HepG2 (cell line): ENCODE results near the gene DNAJB2. TPM values are rescaled to one million over a fixed set of nuclear protein-coding genes. Genes with fewer than 3 reads are reported as not detected.

Experiments used
- BORCS8-MEF2B ChIP-seq: sonication (generic); formaldehyde crosslinking; IDR thresholded peaks from 2 replicates; pipeline ENCODE4 v1.8.0; 2022; ENCODE audit warnings: mild to moderate bottlenecking, missing genetic modification reagents
- DBP ChIP-seq: sonication (generic); formaldehyde crosslinking; IDR thresholded peaks from 2 replicates; pipeline ENCODE4 v1.4.0; 2020; ENCODE audit warnings: missing genetic modification reagents; ENCODE audit errors: not compliant biosample characterization
- E2F5 ChIP-seq: sonication (generic); formaldehyde crosslinking; conservative IDR thresholded peaks from 2 replicates; pipeline ENCODE4 v1.4.0; 2020; ENCODE audit warnings: missing genetic modification reagents
- HINFP ChIP-seq: sonication (generic); formaldehyde crosslinking; IDR thresholded peaks from 2 replicates; pipeline ENCODE4 v1.4.0; 2020; ENCODE audit warnings: low read depth, mild to moderate bottlenecking, missing genetic modification reagents
- ISX ChIP-seq: sonication (generic); formaldehyde crosslinking; conservative IDR thresholded peaks from 2 replicates; pipeline ENCODE4 v1.5.0; 2020; ENCODE audit warnings: missing genetic modification reagents
- PATZ1 ChIP-seq: sonication (generic); formaldehyde crosslinking; IDR thresholded peaks from 2 replicates; pipeline ENCODE4 v1.4.0; 2020; ENCODE audit warnings: missing genetic modification reagents
- RFXANK ChIP-seq: IDR thresholded peaks from 2 replicates; pipeline ENCODE4 v1.6.1; 2016
- ZNF337 ChIP-seq: sonication (generic); formaldehyde crosslinking; IDR thresholded peaks from 2 replicates; pipeline ENCODE4 v1.5.1; 2020; ENCODE audit warnings: missing genetic modification reagents, low read depth, mild to moderate bottlenecking, borderline replicate concordance
- ZNF407 ChIP-seq: sonication (generic); formaldehyde crosslinking; IDR thresholded peaks from one replicate; pipeline ENCODE4 v1.5.1; 2020; ENCODE audit warnings: mild to moderate bottlenecking, missing genetic modification reagents; ENCODE audit errors: not compliant biosample characterization
- ZNF629 ChIP-seq: sonication (generic); formaldehyde crosslinking; conservative IDR thresholded peaks from 2 replicates; pipeline ENCODE4 v1.5.0; 2020; ENCODE audit warnings: missing genetic modification reagents
- ZNF713 ChIP-seq: sonication (generic); formaldehyde crosslinking; IDR thresholded peaks from 2 replicates; pipeline ENCODE4 v1.4.0; 2020; ENCODE audit warnings: mild to moderate bottlenecking, missing genetic modification reagents
- ZNF839 ChIP-seq: sonication (generic); formaldehyde crosslinking; IDR thresholded peaks from 2 replicates; pipeline ENCODE4 v1.4.0; 2020; ENCODE audit warnings: missing genetic modification reagents, mild to moderate bottlenecking, borderline replicate concordance
- polyA plus RNA-seq, 8 experiments: library from polyadenylated mRNA; depleted of rRNA in 3 of 8; stranded (reverse) in 7 of 8; unstranded in 1 of 8; fragments of >200 nt; fragmentation: Illumina TruSeq in 4 of 8; extraction: Trizol in 4 of 8; gene quantifications; 2 replicates each; pipeline versions ENCODE4 v1.2.1 to v1.2.3, GENCODE V29; 2011 to 2016; ENCODE audit warnings: low read depth in 4 of 8, missing spikeins in 1 of 8, mixed read lengths in 1 of 8; ENCODE audit not compliant: insufficient read depth in 1 of 8
- total RNA-seq, 5 experiments: library from RNA; depleted of rRNA; stranded (reverse); fragments of >200 nt; fragmentation: Illumina TruSeq; extraction: Trizol; gene quantifications; 2 replicates each; pipeline ENCODE4 v1.2.3, GENCODE V29; 2016; ENCODE audit warnings: low read depth in 1 of 5

Gene DNAJB2
- total and polyA plus RNA-seq, 2 of the 13 experiments (the other 11 are each of a cell fraction or from before 2014, with no cell fraction given): 21.3 to 31.1 TPM

- TF ChIP-seq ZNF407 (no peak), HINFP (CRISPR knock-in tag) (peak; percentile 87), ZNF839 (CRISPR knock-in tag) (0 out of 2 replicates have a peak, but pooled peaks have one; percentile 57), E2F5 (CRISPR knock-in tag) (peak; percentile 86), RFXANK (CRISPR knock-in tag) (peak; percentile 91; the same call in 1 of the 2 replicates), BORCS8-MEF2B (CRISPR knock-in tag) (peak; percentile 99), ZNF713 (CRISPR knock-in tag) (no peak), PATZ1 (CRISPR knock-in tag) (peak; percentile 81), DBP (CRISPR knock-in tag) (peak; percentile 98), ZNF629 (0 out of 2 replicates have a peak, but pooled peaks have one; percentile 14), ISX (peak; percentile 99), ZNF337 (no peak)
Observed at GRCh38 chr2:219308142-219309101, 29.3 kb downstream of the DNAJB2 start (continued).
